ENCODE results near the gene POU4F1. TPM values are rescaled to one million over a fixed set of nuclear protein-coding genes. Genes with fewer than 3 reads are reported as not detected.
A peak's percentile ranks its signal among the peaks of the same experiment; 100 is the strongest.

Gene POU4F1
- total and polyA plus RNA-seq, 2 experiments from 2014 or later = 0.03 to 0.05 TPM

- Histone ChIP-seq H3K36me3 (ENCODE audit: insufficient read depth) (no peaks in the 10 kb centered on the region), H4K20me1 (replicated peaks; ENCODE audit: insufficient read depth) (peaks cover 21% of the 10 kb centered on the region), H3K4me1 (ENCODE audit: insufficient read depth) (peaks cover 50% of the 10 kb centered on the region), H3K79me2 (replicated peaks; ENCODE audit: insufficient read depth) (no peaks in the 10 kb centered on the region), H3K27ac (ENCODE audit: low read depth) (no peak overlapping the region), H3F3A (replicated peaks; ENCODE audit: low read depth) (0 out of 2 replicates have a peak, but pooled peaks cover 16% of the 10 kb centered on the region), H3K9me2 (ENCODE audit: insufficient read depth) (no peaks in the 10 kb centered on the region), H2AFZ (peak overlapping the region; percentile 63; the same call in 1 of the 2 replicates), H3K4me2 (peak overlapping the region; percentile 75), H3K4me3 (peak overlapping the region; percentile 52), H3K27me3 (ENCODE audit: insufficient read depth) (peaks cover 97% of the 10 kb centered on the region)
- peaks cover 95% of the 10 kb centered on the region for H3K27me3 Mint-ChIP-seq (ENCODE audit: insufficient read depth, low read depth, poor library complexity)
- TF ChIP-seq ZNF462 (CRISPR knock-in tag; IDR thresholded peaks at IDR 0.05) = no peak
- peak; percentile 99 for TF ChIP-seq EZH2 (IDR thresholded peaks at IDR 0.05; ENCODE audit: low read depth, unreplicated experiment)
- TF ChIP-seq, protein P1, sequence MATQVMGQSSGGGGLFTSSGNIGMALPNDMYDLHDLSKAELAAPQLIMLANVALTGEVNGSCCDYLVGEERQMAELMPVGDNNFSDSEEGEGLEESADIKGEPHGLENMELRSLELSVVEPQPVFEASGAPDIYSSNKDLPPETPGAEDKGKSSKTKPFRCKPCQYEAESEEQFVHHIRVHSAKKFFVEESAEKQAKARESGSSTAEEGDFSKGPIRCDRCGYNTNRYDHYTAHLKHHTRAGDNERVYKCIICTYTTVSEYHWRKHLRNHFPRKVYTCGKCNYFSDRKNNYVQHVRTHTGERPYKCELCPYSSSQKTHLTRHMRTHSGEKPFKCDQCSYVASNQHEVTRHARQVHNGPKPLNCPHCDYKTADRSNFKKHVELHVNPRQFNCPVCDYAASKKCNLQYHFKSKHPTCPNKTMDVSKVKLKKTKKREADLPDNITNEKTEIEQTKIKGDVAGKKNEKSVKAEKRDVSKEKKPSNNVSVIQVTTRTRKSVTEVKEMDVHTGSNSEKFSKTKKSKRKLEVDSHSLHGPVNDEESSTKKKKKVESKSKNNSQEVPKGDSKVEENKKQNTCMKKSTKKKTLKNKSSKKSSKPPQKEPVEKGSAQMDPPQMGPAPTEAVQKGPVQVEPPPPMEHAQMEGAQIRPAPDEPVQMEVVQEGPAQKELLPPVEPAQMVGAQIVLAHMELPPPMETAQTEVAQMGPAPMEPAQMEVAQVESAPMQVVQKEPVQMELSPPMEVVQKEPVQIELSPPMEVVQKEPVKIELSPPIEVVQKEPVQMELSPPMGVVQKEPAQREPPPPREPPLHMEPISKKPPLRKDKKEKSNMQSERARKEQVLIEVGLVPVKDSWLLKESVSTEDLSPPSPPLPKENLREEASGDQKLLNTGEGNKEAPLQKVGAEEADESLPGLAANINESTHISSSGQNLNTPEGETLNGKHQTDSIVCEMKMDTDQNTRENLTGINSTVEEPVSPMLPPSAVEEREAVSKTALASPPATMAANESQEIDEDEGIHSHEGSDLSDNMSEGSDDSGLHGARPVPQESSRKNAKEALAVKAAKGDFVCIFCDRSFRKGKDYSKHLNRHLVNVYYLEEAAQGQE (IDR thresholded peaks at IDR 0.05; ENCODE audit: unreplicated experiment) = no peak
- peak; percentile 100 for TF ChIP-seq EZH2phosphoT487 (IDR thresholded peaks at IDR 0.05; ENCODE audit: unreplicated experiment)
- no peak for TF ChIP-seq JUNB (IDR thresholded peaks at IDR 0.05; ENCODE audit: unreplicated experiment)
- TF ChIP-seq CREB1 (CRISPR knock-in tag; IDR thresholded peaks at IDR 0.05; ENCODE audit: low read depth) = no peak
- no peak for TF ChIP-seq STAT1 (IDR thresholded peaks at IDR 0.05; ENCODE audit: unreplicated experiment)
- peak overlapping the region; percentile 66 for H3K4me3 Mint-ChIP-seq
- H3K4me1 Mint-ChIP-seq = peaks cover 52% of the 10 kb centered on the region
- no peaks in the 10 kb centered on the region; the same call in 2 of the 3 replicates for H3K36me3 Mint-ChIP-seq (ENCODE audit: low read depth)
- no peak for ATAC-seq
- peaks cover 8% of the 10 kb centered on the region for H3K9me3 Mint-ChIP-seq
- peak; percentile 66 for DNase-seq (ENCODE audit: low spot score)
- H3K27ac Mint-ChIP-seq = no peak overlapping the region
Observed at GRCh38 chr13:78601124-78601873, 2.1 kb downstream of the POU4F1 start.
